Uterus (tissue), 2 donors: ENCODE data around the gene MOCS3.

Source experiments
- POLR2A ChIP-seq, 2 donors: fragments of 450-650 bp; IDR thresholded peaks; one replicate each; pipeline ENCODE4 v1.6.1; 2016; ENCODE audit warnings: antibody characterized with exemption in 2 of 2, mild to moderate bottlenecking in 1 of 2, moderate library complexity in 1 of 2
- TF ChIP-seq, protein P1 (sequence below), 4 experiments: fragments of 200-600 bp in 2 of 4; fragments of 450-650 bp in 2 of 4; sonication (generic) in 2 of 4; IDR thresholded peaks; one replicate each; pipeline ENCODE4 v1.5.1; 2016 to 2019; ENCODE audit warnings: antibody characterized with exemption in 4 of 4, mild to moderate bottlenecking in 2 of 4, moderate library complexity in 1 of 4

DNA sequence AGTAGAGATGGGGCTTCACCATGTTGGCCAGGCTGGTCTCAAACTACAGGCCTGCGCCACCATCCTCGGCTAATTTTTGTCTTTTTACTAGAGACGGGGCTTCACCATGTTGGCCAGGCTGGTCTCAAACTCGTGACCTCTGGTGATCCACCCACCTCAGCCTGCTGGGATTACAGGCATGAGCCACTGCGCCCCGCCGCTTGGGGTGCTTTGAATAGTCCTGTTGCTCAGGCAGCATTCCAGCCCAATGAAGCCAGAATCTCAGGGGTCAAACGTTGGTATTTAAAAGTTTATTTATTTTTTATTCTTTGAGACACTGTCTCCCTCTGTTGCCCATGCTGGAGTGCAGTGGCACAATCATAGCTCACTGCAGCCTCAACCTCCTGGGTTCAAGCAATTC, 11.3 kb downstream of the MOCS3 start:
- TF ChIP-seq, protein P1, sequence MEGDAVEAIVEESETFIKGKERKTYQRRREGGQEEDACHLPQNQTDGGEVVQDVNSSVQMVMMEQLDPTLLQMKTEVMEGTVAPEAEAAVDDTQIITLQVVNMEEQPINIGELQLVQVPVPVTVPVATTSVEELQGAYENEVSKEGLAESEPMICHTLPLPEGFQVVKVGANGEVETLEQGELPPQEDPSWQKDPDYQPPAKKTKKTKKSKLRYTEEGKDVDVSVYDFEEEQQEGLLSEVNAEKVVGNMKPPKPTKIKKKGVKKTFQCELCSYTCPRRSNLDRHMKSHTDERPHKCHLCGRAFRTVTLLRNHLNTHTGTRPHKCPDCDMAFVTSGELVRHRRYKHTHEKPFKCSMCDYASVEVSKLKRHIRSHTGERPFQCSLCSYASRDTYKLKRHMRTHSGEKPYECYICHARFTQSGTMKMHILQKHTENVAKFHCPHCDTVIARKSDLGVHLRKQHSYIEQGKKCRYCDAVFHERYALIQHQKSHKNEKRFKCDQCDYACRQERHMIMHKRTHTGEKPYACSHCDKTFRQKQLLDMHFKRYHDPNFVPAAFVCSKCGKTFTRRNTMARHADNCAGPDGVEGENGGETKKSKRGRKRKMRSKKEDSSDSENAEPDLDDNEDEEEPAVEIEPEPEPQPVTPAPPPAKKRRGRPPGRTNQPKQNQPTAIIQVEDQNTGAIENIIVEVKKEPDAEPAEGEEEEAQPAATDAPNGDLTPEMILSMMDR (IDR thresholded peaks at IDR 0.05), result no peak
- TF ChIP-seq POLR2A (IDR thresholded peaks at IDR 0.05), result no peak
